GM21737 (cell line): ENCODE results near the gene NXPE3.
A peak's percentile ranks its signal among the peaks of the same experiment; 100 is the strongest.

ENCODE experiments used
- ATAC-seq: cut with Tn5 transposase; IDR thresholded peaks from one replicate; pipeline ENCODE4 v1.9.1; 2021; ENCODE audit warnings: mild to moderate bottlenecking, moderate library complexity; ENCODE audit not compliant: unreplicated experiment

The NXPE3 gene

DNA sequence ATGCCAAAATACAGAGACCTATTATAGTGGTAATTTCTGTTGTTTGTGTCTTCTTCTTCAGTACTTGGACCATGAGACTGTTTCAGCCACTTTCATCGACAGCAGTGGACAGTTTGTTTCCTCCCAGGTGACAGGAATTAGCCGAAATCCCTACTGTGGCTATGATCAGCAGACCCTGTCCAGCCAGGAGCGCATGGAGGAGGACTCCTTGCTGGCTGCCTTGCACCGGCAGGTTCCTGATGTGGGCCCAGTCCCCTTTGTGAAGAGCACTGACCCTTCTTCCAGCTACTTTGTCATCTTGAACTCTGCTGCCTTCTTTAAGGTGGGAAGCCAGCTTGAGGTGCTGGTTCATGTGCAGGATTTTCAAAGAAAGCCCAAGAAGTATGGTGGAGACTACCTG lies 22.2 kb downstream of the NXPE3 start:
- no peak for ATAC-seq

DNA sequence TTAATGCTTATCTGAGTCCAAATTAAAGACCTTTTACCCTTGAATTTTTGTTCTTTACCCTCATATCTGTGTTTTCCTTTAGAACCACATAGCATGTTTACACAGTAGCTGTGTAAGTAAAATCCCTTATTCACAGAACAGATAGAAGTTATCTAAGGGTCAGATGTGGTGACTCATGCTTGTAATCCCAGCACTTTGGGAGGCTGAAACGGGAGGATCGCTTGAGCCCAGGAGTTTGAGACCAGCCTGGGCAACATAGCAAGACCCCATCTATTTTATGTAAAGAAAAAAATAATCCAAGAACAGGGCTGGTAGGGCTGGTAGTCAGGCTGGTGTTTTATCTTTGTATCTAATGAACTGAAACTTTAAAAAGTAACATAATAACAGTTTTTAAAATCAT lies 23.2 kb downstream of the NXPE3 start:
- ATAC-seq = no peak

DNA sequence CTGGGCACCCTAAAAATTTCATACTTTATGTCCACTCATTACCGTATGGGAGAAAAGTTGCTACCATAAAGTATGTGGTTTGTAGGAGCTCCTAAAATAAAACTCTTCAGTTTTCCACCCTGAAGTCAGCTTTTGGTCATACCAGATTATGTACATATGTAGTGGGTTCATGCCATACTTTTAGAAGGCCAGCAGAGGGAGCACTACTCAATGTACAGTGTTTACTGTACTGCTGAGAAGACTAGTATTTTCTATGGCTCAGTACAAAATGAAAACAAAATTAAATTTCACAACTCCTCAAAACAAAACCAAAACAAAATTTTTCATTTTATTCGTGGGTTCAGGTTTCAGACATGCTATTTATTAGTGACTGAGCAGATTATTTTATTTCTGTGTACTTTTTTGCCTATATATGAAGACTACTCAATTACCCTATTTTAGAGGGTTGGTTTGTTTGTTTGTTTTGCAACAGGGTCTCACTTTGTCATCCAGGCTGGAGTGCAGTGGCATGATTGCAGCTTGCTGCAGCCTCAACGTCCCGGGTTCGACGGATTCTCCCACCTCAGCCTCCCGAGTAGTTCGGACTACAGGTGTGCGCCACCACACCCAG lies 24.3 kb downstream of the NXPE3 start:
- ATAC-seq = peak; percentile 94

DNA sequence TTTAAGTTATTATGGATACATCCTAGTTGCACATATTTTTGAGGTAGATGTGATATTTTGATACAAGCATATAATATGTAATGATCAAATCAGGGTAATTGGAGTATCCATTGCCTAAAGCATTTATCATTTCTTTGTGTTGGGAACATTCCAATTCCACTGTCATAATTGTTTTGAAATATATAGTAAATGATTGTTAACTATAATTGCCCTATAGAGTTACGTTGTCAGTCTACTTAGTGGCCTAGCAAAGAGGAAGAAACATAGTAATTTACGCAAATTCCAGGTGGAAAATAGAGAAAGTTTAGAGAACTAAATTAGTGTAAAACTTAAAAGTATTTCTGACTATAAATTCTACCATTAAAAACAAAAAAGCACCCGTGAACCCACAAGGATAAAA lies 24.9 kb downstream of the NXPE3 start:
- no peak for ATAC-seq

DNA sequence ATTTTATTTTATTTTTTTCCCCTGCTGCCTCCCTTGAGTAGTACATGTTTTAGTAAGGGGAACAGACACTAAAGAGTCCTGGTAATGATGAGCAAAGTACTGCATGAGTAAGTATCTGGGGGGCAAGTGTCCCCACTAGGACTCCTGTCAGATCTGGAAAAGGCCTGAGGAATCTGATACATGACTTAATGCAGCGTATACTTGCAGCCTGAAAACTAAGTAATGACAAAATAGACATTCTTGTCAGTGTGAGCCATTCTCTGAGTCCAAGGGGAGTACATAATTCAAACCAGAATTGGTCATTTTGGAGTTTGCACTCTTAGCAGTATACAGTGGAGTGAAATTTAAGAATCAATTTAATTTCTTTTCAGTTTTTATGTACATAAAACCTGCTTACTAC lies 27.5 kb downstream of the NXPE3 start:
- ATAC-seq = no peak

DNA sequence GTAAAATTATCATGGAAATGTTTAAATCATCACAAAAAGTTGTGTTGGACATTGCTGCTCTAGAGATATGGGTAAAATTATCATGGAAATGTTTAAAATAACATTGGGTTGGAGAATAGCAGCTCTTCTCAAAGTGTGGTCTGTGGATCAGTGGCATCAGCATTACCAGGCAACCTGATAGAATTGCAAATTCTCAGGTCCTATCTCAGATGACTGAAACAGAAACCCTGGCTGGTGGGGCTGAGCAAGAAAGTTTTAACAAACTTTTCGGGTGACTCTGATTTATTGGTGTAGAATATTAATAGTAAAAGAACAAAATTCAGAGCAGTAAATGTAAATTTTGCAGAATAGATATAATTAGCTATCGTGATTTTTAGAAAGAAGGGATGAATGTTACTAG lies 28.9 kb downstream of the NXPE3 start:
- peak; percentile 60 for ATAC-seq

DNA sequence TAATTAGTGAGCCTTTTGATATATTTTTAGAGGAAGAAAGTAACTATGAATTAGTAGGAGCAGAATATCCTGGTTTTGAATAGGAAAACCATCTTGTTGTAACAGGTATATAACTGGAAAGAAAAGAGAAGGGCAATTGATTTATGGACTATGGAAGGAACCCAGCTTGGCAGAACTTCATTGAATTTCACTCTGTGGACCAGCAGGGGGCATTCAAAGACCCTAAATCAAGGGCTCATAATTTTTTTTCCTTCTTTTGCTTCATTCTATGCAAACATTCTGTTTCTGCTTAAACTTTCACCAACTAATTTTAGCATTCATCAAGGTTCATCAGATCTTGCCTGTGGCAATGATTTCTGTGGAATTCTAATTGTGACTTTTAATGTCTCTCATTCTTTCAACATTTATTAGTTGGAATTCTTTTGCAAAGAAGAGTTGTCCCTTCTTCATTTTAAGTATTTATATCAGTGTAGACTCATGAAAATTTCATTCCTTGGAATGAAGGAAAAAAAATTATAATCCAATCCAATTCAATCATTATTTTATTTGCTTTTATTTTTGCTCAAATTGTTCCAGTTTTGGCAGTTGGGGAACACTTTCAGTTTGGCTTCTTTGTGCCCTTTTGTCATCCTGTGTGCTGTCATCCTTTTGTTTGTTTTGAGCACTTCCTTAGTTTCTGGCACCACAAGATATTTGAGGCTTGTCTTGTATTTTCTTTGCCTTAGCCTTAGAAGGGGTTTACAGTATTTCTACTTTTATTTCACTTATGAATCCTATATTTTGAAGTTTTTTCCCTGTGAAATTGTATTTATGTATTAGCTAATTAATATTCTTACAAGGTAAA lies 30.4 kb downstream of the NXPE3 start:
- ATAC-seq = no peak

DNA sequence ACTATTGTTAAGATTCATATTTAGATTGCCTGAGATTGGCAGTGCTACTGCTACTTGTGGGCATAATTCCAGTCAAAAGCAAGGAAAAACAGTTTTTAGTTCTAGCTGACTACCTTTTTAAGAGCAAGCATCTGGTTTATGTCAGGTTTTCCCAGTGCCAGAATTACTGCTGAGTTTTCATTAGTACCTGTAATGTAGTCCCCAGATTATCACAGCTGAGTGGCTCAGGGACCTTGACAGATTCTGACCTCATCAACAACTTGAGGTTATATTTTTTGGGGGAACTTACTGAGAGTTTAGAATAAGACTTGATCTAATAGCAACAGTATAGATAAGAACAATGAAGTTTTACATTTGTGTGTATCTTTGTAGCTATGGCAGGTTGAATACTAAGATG lies 31.0 kb downstream of the NXPE3 start:
- no peak for ATAC-seq

DNA sequence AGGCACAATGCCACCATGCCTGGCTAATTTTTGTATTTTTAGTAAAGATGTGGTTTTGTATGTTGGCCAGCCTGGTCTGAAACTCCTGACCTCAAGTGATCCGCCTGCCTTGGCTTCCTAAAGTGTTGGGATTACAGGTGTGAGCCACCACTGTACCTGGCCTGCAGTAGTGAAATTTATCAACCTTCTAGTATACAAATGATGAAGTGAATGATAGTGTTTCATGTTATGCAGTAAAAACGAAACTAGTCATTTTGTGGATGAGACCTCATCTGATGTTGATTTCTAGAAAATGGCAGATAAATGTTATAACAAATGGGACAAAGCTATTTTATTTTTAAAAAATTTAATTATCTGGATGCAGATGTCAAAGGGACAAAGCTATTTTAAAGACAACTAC lies 32.9 kb downstream of the NXPE3 start:
- ATAC-seq = no peak

DNA sequence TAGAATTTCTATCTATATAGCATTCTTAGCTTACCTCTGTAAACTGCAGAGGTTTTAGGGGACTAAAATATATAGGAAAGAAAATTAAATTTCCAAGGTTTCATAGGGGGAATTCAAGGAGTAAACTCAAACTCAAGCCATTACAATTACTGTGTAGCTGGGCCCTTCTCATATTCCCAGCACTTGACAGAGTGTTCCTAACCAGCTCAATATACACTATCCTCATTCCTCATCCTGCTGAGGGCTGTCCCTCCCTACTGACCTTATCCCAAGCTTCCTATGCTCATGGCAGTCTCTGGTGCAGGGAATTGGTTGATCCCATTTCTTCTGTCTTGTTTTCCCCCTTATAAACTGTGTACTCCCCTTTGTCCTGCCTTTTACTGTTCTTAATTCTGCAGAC lies 33.9 kb downstream of the NXPE3 start:
- ATAC-seq = no peak

DNA sequence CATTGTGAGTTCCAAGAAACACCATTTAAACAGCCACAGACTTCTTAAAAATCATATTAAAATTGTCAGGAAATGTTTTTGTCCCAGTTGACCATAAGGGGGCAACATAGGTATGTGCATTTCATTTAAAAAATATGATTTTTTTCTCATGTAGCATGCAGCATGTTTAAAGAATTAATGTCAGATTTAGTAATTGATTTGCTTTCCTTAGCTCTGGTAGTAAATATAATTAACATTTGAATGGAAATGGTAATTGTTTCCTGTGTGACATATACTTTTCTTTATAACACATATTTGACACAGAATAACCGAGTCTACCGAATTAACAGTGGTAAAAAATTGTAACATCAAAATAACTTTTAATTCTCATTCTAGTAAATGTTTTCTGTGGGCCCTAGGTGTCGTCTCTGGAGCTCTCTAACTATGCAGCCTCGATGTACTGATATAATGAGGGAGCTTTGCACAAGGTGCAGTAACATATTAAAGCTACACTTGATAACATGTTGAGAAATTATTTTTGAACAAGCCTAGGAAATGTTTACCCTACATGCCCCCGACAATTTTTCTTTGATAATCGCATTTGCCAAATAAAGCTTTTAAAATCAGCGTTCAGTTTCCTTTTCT lies 34.9 kb downstream of the NXPE3 start:
- ATAC-seq = no peak

DNA sequence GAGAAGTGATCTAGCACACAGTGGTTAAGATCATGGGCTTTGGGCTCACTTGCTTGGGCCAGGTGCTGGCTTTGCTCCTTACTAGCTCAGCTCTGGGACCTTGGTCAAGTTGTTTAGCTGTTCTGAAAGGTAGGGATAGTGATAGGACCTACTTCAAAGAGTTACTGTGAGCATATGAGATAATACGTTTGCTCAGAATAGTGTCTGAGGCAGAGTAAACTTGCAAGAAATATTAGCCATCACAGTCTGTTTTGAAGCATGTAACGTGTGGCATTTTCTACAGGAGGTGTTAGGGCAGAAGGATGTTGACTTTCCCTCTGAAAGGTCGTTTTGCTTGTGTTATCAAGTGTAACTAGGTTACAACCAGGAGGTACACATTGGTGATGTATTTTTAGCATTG lies 35.8 kb downstream of the NXPE3 start:
- ATAC-seq = no peak

DNA sequence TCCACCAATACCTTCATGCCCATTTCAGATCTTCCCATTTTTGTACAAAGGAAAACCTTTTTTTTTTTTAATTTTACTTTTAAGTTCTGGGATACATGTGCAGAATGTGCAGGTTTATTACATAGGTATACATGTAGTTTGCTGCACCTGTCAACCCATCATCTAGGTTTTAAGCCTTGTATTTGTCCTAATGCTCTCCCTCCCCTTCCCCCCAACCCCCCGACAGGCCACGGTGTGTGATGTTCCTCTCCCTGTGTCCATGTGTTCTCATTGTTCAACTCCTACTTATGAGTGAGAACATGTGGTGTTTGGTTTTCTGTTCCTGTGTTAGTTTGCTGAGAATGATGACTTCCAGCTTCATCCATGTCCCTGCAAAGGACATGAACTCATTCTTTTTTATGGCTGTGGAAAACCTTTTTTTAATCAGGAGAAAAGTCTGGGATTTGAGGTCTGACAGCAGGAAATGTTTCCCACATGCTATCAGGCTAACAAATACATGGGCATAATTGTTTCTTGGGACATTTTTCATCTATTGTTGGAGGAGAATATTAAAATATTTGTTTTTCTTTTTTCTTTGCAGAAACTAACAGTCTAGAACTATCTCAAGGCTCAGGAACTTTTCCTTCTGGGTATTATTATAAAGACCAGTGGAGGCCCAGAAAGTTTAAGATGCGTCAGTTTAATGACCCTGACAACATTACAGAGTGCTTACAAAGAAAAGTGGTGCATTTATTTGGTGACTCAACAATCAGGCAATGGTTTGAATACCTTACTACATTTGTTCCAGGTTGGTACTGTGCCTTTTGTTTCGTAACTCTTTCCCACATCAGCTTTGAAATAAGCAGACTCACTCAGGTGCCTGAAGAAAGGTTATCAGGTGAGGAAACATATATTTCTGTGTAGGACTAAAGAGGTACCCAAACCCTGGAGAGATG lies 37.5 kb downstream of the NXPE3 start:
- no peak for ATAC-seq

DNA sequence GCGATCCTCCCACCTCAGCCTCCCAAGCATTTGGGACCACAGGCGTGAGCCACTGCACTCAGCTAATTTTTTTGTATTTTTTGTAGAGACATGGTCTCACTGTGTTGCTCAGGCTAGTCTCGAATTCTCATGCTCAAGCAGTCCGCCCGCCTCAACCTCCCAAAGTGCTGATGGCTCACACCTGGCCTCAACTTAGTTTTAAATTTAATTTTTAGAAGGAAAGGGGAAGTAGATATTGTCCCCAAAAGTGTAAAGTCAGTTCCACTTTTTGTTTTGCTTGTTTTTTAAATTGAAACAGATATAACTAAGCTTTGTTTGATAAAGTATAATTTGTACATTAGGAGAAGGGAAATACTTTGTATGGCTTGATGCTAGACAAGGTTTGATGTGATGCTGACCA lies 39.0 kb downstream of the NXPE3 start:
- ATAC-seq = no peak

DNA sequence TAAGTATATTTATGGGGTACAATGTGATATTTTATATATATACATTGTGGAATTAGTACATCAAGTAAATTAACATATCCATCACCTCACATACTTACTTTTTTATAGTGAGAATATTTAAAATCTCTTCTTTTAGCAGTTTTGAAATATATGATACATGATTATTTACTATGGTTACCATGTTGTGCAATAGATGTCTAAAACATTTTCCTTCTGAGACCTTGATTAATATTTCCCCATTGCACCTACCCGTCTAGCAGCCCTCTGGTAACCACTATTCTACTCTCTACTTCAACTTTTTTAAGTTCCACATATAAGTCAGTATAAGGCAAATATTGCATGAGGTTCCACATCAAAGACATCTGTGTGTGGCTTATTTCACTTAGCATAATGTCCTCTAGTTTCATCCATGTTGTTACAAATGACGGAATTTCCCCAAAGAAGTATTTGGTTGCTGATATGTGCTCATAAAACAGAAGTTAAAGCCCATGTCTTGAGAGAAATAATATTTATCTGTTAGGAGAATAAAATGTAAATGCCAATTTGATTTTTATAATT lies 40.7 kb downstream of the NXPE3 start:
- ATAC-seq = no peak

DNA sequence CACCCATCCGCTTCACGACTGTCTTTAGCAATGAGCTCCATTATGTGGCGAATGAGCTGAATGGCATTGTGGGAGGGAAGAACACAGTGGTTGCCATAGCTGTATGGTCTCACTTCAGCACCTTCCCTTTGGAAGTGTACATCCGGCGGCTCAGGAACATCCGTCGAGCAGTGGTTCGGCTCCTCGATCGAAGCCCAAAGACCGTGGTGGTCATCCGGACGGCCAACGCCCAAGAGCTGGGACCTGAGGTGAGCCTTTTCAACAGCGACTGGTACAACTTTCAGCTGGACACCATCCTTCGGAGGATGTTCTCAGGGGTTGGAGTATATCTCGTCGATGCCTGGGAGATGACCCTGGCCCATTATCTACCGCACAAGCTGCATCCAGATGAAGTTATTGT lies 42.5 kb downstream of the NXPE3 start:
- ATAC-seq = no peak

DNA sequence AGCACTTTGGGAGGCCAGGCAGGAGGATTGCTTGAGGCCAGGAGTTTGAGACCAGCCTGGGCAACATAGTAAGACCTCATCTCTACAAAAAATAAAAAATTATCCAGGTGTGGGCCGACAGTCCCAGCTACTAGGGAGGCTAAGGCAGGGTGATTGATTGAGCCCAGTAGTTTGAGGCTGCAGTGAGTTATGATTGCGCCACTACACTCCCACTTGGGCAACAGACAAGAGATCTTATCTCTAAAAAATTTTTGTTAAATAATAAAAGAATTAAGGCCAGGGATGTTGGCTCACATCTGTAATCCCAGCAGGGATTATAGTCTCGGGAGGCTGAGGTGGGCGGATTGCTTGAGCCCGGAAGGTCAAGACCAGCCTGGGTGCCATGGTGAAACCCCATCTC lies 44.5 kb downstream of the NXPE3 start:
- ATAC-seq = no peak

DNA sequence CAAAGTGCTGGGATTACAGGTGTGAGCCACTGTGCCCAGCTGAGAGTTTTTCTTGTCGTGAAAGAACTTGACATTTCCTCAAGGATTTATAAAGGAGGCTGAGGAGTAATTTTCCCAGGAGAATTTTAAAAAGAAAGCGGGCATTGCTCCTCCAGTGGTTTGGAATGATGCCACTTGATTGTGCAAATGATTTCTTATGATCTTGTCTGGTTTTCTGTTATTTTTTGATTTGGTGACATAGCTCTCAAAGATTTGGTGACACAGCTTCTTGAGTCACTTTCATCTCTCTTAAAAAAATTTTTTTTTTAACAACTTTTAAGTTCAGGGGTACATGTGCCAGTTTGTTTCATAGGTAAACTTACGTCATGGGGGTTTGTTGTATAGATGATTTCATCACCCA lies 45.7 kb downstream of the NXPE3 start:
- ATAC-seq = no peak

DNA sequence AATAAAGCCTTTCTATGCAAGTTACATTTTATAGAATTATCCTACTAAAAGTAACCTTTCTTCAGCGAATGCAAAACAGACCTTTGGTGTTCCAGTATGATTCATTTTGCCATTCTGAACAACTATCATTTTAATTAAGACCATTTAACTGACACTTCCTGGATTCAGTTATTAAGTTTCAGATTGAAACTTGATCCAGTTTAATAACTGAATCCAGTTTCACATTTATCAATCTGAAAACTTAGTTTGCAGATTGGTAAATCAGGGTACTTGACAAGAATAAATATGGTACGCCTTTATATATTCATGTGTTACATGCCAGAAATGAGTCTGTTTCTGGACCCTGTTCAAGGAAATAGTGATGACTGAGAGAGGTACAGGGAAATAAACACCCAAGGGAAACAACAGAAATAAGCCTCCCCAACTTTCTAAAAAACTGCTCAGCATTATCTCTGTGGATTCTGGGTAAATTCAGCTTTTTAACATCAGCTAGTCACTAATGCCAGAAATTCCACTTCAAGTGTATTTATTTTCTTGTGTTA lies 47.0 kb downstream of the NXPE3 start:
- ATAC-seq = no peak
